IMR-90 (cell line): ENCODE results near the gene C14orf119. TPM values are rescaled to one million over a fixed set of nuclear protein-coding genes. Genes with fewer than 3 reads are reported as not detected.

Experiments used
- ATAC-seq: fragments of 200-7000 bp; cut with Tn5 transposase; 2 replicates; pipeline ENCODE4 v1.9.1; 2020; ENCODE audit warnings: low read depth, mild to moderate bottlenecking, moderate library complexity
- BruUV-seq: library from RNA; stranded (reverse); fragments of 400-500 nt; replicated peaks from 2 replicates; lab custom pipeline; 2021; lab: Mats Ljungman, UMichigan
- CTCF ChIA-PET: fragments of 300-600 bp; formaldehyde crosslinking; extraction: SDS; loops from one replicate; lab custom pipeline; 2021; ENCODE audit warnings: antibody characterized with exemption; lab: Yijun Ruan, JAX
- POLR2A ChIA-PET: fragments of 300-600 bp; sonication (Branson Sonifier 250); formaldehyde crosslinking; loops from one replicate; lab custom pipeline; 2022; ENCODE audit warnings: antibody characterized with exemption; ENCODE audit not compliant: unreplicated experiment; lab: Charles Lee
- DNase-seq: peaks from one replicate; pipeline ENCODE4 v3.0.0; 2013
- H2AFZ ChIP-seq: replicated peaks from 2 replicates; pipeline ENCODE3; 2013; ENCODE audit warnings: low read length, mild to moderate bottlenecking; ENCODE audit not compliant: poor library complexity
- H2AK5ac ChIP-seq: 2 replicates; pipeline ENCODE4 v1.6.1; 2013; ENCODE audit warnings: low read depth, low read length, inconsistent platforms
- H2AK9ac ChIP-seq: replicated peaks from 2 replicates; pipeline ENCODE3; 2013; ENCODE audit warnings: mild to moderate bottlenecking, low read depth, low read length, moderate library complexity; ENCODE audit not compliant: poor library complexity
- H2BK120ac ChIP-seq: 2 replicates; pipeline ENCODE4 v1.6.1; 2013; ENCODE audit warnings: low read depth, low read length, inconsistent platforms
- H2BK15ac ChIP-seq: 3 replicates; pipeline ENCODE4 v1.6.1; 2013; ENCODE audit warnings: low read depth, low read length, inconsistent platforms
- H2BK20ac ChIP-seq: 2 replicates; pipeline ENCODE4 v1.6.1; 2013; ENCODE audit warnings: low read depth, mild to moderate bottlenecking, inconsistent platforms, low read length, moderate library complexity
- H2BK5ac ChIP-seq: 2 replicates; pipeline ENCODE4 v1.6.1; 2013; ENCODE audit warnings: mild to moderate bottlenecking, low read depth, low read length, inconsistent platforms; ENCODE audit not compliant: poor library complexity, severe bottlenecking
- H3K14ac ChIP-seq: replicated peaks from 2 replicates; pipeline ENCODE4 v1.6.1; 2013; ENCODE audit warnings: low read depth, low read length, inconsistent platforms
- H3K18ac ChIP-seq: 2 replicates; pipeline ENCODE4 v1.6.1; 2013; ENCODE audit warnings: low read depth, low read length, control low read depth
- H3K23ac ChIP-seq: 2 replicates; pipeline ENCODE4 v1.6.1; 2013; ENCODE audit warnings: low read depth, low read length, inconsistent platforms
- H3K27ac ChIP-seq: 2 replicates; pipeline ENCODE4 v1.5.1; 2013; ENCODE audit warnings: mild to moderate bottlenecking, control low read depth, low read length; ENCODE audit not compliant: insufficient read depth
- H3K27me3 ChIP-seq: 2 replicates; pipeline ENCODE4 v1.6.1; 2013; ENCODE audit warnings: low read length; ENCODE audit not compliant: control insufficient read depth, insufficient read depth
- H3K36me3 ChIP-seq: 2 replicates; pipeline ENCODE4 v1.6.1; 2013; ENCODE audit warnings: low read length, mixed read lengths; ENCODE audit not compliant: control insufficient read depth, insufficient read depth
- H3K4ac ChIP-seq: 2 replicates; pipeline ENCODE4 v1.6.1; 2013; ENCODE audit warnings: low read depth, low read length, inconsistent platforms
- H3K4me1 ChIP-seq: 2 replicates; pipeline ENCODE4 v1.6.1; 2013; ENCODE audit warnings: low read length, mixed read lengths; ENCODE audit not compliant: control insufficient read depth, insufficient read depth
- H3K4me2 ChIP-seq: 2 replicates; pipeline ENCODE4 v1.6.1; 2013; ENCODE audit warnings: low read depth, mild to moderate bottlenecking, control low read depth, low read length, moderate library complexity
- H3K4me3 ChIP-seq: 2 replicates; pipeline ENCODE4 v1.5.1; 2013; ENCODE audit warnings: low read depth, mild to moderate bottlenecking, control low read depth, low read length, moderate library complexity; ENCODE audit not compliant: insufficient read depth
- H3K56ac ChIP-seq: 2 replicates; pipeline ENCODE4 v1.6.1; 2013; ENCODE audit warnings: low read length, inconsistent platforms; ENCODE audit not compliant: insufficient read depth; ENCODE audit errors: extremely low read depth
- H3K79me1 ChIP-seq, 2 experiments: 2 replicates each; pipeline ENCODE4 v1.6.1; 2013; ENCODE audit warnings: low read length in 2 of 2, inconsistent platforms in 1 of 2, low read depth in 1 of 2
- H3K9ac ChIP-seq: 2 replicates; pipeline ENCODE4 v1.6.1; 2013; ENCODE audit warnings: low read depth, low read length, control low read depth
- H3K9me1 ChIP-seq: 2 replicates; pipeline ENCODE4 v1.6.1; 2013; ENCODE audit warnings: low read length, inconsistent platforms; ENCODE audit not compliant: insufficient read depth
- H3K9me3 ChIP-seq: 2 replicates; pipeline ENCODE4 v1.6.1; 2013; ENCODE audit warnings: low read length; ENCODE audit not compliant: control insufficient read depth, insufficient read depth
- H4K20me1 ChIP-seq: 2 replicates; pipeline ENCODE4 v1.6.1; 2013; ENCODE audit warnings: low read length, inconsistent platforms; ENCODE audit not compliant: insufficient read depth
- H4K5ac ChIP-seq: 2 replicates; pipeline ENCODE4 v1.6.1; 2013; ENCODE audit warnings: mild to moderate bottlenecking, low read depth, low read length, control low read depth
- H4K8ac ChIP-seq, 2 experiments: 2 replicates each; pipeline ENCODE4 v1.6.1; 2013; ENCODE audit warnings: low read depth in 2 of 2, low read length in 2 of 2, control low read depth in 1 of 2, inconsistent platforms in 1 of 2
- H4K91ac ChIP-seq: 2 replicates; pipeline ENCODE4 v1.6.1; 2013; ENCODE audit warnings: low read depth, low read length, inconsistent platforms; ENCODE audit not compliant: insufficient read depth
- BHLHE40 ChIP-seq: fragments of 150-350 bp; IDR thresholded peaks from 2 replicates; pipeline ENCODE4 v1.6.1; 2016; ENCODE audit warnings: mild to moderate bottlenecking, low read depth, low read length
- CHD1 ChIP-seq: IDR thresholded peaks from 2 replicates; pipeline ENCODE4 v1.6.1; 2012; ENCODE audit warnings: low read depth, low read length, improper control_type of control experiment
- ELK1 ChIP-seq: fragments of 150-350 bp; IDR thresholded peaks from 2 replicates; pipeline ENCODE4 v1.6.1; 2016; ENCODE audit warnings: low read depth, mild to moderate bottlenecking, low read length, moderate library complexity, borderline replicate concordance
- MAFK ChIP-seq: IDR thresholded peaks from 2 replicates; pipeline ENCODE4 v1.6.1; 2012; ENCODE audit warnings: low read depth, low read length, improper control_type of control experiment
- MAZ ChIP-seq: IDR thresholded peaks from 2 replicates; pipeline ENCODE4 v1.6.1; 2012; ENCODE audit warnings: low read depth, mild to moderate bottlenecking, low read length, improper control_type of control experiment, moderate library complexity, borderline replicate concordance
- MXI1 ChIP-seq: IDR thresholded peaks from 2 replicates; pipeline ENCODE4 v1.6.1; 2012; ENCODE audit warnings: low read depth, mild to moderate bottlenecking, low read length, moderate library complexity, borderline replicate concordance
- POLR2A ChIP-seq: IDR thresholded peaks from 2 replicates; pipeline ENCODE4 v1.6.1; 2012; ENCODE audit warnings: mild to moderate bottlenecking, low read depth, low read length
- RAD21 ChIP-seq: IDR thresholded peaks from 2 replicates; pipeline ENCODE4 v1.6.1; 2012; ENCODE audit warnings: low read length, improper control_type of control experiment
- RCOR1 ChIP-seq: IDR thresholded peaks from 2 replicates; pipeline ENCODE4 v1.6.1; 2012; ENCODE audit warnings: mild to moderate bottlenecking, low read length, improper control_type of control experiment; ENCODE audit not compliant: insufficient replicate concordance
- RFX5 ChIP-seq: IDR thresholded peaks from 2 replicates; pipeline ENCODE4 v1.8.0; 2012; ENCODE audit warnings: low read depth, mild to moderate bottlenecking, low read length, moderate library complexity
- SMC3 ChIP-seq: fragments of 150-350 bp; IDR thresholded peaks from 2 replicates; pipeline ENCODE4 v1.6.1; 2016; ENCODE audit warnings: low read depth, mild to moderate bottlenecking, antibody characterized with exemption, low read length, moderate library complexity
- WGBS, 2 experiments: methylation state at CpG; one replicate each; pipeline versions ENCODE4 v1.1.5 to v1.1.7; 2013; ENCODE audit warnings: missing lambda C conversion rate in 2 of 2; ENCODE audit not compliant: insufficient read length in 1 of 2; ENCODE audit errors: extremely low coverage in 2 of 2; 5-methylcytosine and 5-hydroxymethylcytosine counted together
- dilution Hi-C: fragments of 300-500 bp; cut with HindIII; formaldehyde crosslinking; loops from one replicate; pipeline ENCODE4 v1.14.3; 2018; ENCODE audit warnings: low sequenced_read_pairs; ENCODE audit not compliant: unreplicated experiment
- in situ Hi-C: fragments of 300-500 bp; cut with MboI; formaldehyde crosslinking; loops from 3 replicates; pipeline ENCODE4 v1.14.3; 2019; ENCODE audit warnings: low sequenced_read_pairs, inconsistent platforms, mixed read lengths
- intact Hi-C: fragments of 100-400 bp; cut with micrococcal nuclease; formaldehyde crosslinking; loops from 2 replicates; pipeline ENCODE4 v1.10.0; 2022
- polyA plus RNA-seq, 3 experiments: library from polyadenylated mRNA; depleted of rRNA; stranded (reverse); fragments of >200 nt; gene quantifications; 2 replicates each; pipeline ENCODE4 v1.2.3, GENCODE V29; 2012; ENCODE audit warnings: low replicate concordance in 1 of 3
- total RNA-seq: library from RNA; depleted of rRNA; stranded (reverse); fragments of >200 nt; gene quantifications from 2 replicates; pipeline ENCODE4 v1.2.3, GENCODE V29; 2012
- TF ChIP-seq, protein P1 (sequence below): fragments of 150-350 bp; IDR thresholded peaks from 2 replicates; pipeline ENCODE4 v1.6.1; 2017; ENCODE audit warnings: mild to moderate bottlenecking, antibody characterized with exemption, low read length, low read depth

Gene C14orf119
- total and polyA plus RNA-seq, 2 of the 4 experiments (the other 2 are of a cell fraction): 74.0 to 83.7 TPM

DNA sequence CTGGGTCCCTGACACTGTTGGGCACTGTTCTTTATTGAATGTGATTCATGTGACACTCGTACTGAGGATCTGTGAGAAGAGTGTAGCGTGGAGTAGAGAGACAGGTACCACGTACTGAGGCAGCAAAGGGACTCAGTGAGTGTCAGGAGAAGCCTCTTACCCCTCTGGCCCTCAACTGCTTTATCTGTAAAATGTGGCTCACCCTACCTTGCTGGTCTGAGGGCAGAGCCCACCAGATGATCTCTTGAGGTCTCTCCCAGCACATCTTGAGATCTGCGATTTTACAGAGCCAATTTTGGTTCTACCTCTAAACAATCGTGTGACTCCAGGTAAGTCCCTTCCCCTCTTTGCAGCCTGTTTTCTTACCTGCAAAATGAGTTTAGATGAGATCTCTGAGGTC lies 20.6 kb downstream of the C14orf119 start (continued):
- no peak for TF ChIP-seq RAD21
- TF ChIP-seq BHLHE40: no peak
- TF ChIP-seq MAFK: no peak
- no peak for TF ChIP-seq CHD1
- no peak for TF ChIP-seq SMC3

GRCh38 chr14:23117371-23118020 lies 22.2 kb downstream of the C14orf119 start:
- Histone ChIP-seq H3K9ac (no peak overlapping the region), H4K91ac (no peak overlapping the region), H2BK20ac (0 out of 2 replicates have a peak overlapping the region, but pooled peaks have one; percentile 37), H3K9me1 (peaks cover 35% of the 10 kb centered on the region), H3K9me3 (no peaks in the 10 kb centered on the region), H4K20me1 (no peaks in the 10 kb centered on the region), H3K18ac (no peak overlapping the region), H3K79me1 (peaks cover 9 to 10% of the 10 kb centered on the region in 2 experiments; a peak in 2 of 4 replicates), H2AFZ (no peak overlapping the region), H3K4ac (peak overlapping the region; percentile 73; the same call in 1 of the 2 replicates), H3K36me3 (no peaks in the 10 kb centered on the region), H3K27ac (no peak overlapping the region), H3K23ac (no peak overlapping the region), H2AK9ac (no peak overlapping the region), H3K4me2 (no peak overlapping the region), H3K4me3 (no peak overlapping the region), H2AK5ac (peak overlapping the region; percentile 32), H3K4me1 (peaks cover 32% of the 10 kb centered on the region), H4K8ac (no peak overlapping the region), H2BK120ac (peak overlapping the region; percentile 35), H2BK5ac (no peak overlapping the region), H3K14ac (no peak overlapping the region), H2BK15ac (peak overlapping the region; percentile 52; the same call in 1 of the 3 replicates), H4K5ac (no peak overlapping the region), H3K27me3 (no peaks in the 10 kb centered on the region), H3K56ac (no peak overlapping the region)
- DNase-seq (no peak), ATAC-seq (no peak)
- intact Hi-C loops: no loop called here
- dilution Hi-C loops: no loop called here
- ChIA-PET CTCF (interaction anchor here (1.5 kb wide), 1 partner anchor 48 kb away, joined by 3 read pairs; no protein-coding TSS in a partner anchor), POLR2A (no interaction called here)
- TF ChIP-seq RFX5 (no peak), ELK1 (no peak), CHD1 (no peak), MXI1 (no peak), RCOR1 (no peak), MAZ (no peak), POLR2A (no peak), MAFK (no peak)
- TF ChIP-seq, protein P1, sequence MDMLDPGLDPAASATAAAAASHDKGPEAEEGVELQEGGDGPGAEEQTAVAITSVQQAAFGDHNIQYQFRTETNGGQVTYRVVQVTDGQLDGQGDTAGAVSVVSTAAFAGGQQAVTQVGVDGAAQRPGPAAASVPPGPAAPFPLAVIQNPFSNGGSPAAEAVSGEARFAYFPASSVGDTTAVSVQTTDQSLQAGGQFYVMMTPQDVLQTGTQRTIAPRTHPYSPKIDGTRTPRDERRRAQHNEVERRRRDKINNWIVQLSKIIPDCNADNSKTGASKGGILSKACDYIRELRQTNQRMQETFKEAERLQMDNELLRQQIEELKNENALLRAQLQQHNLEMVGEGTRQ: no peak
- in situ Hi-C loops: loop anchor here (10.0 kb wide), 1 partner anchor 187 kb away; the partner anchor contains the start of genes BCL2L2 and PPP1R3E
- 94% methylated on average over 29 of the region's 32 CpGs; no CpG with 5 or more reads in 1 of the 2 experiments for WGBS, 2 experiments
- no TSS peak for BruUV-seq
